Hematopoietic multipotent progenitor cell treated with erythropoietin and hydrocortisone succinate and interleukin-3 and kit ligand, for 4 days (in vitro differentiated cells): ENCODE measurements around the gene SATB2.

Experiments used
- DNase-seq: peaks from one replicate; pipeline ENCODE4 v3.0.0-alpha.2; 2015

Gene SATB2

GRCh38 chr2:199228887-199229819 is 228.6 kb downstream of the SATB2 start:
- peak; percentile 10 for DNase-seq

- no peak for DNase-seq
These were observed 233.9 kb downstream of the SATB2 start for GRCh38 chr2:199223791-199224190.

- DNase-seq = no peak
These were observed 236.8 kb downstream of the SATB2 start for GRCh38 chr2:199220920-199221319.

- DNase-seq = no peak
These were observed 238.2 kb downstream of the SATB2 start for GRCh38 chr2:199219551-199219950.
